A549 (cell line): Measurements from ENCODE around the gene PIBF1. TPM values are rescaled to one million over a fixed set of nuclear protein-coding genes. Genes with fewer than 3 reads are reported as not detected.

ENCODE experiments used
- ATAC-seq, 2 experiments: fragments of 200-7000 bp in 1 of 2; fragments of >200 bp in 1 of 2; cut with Nextera tagmentation in 1 of 2; cut with Tn5 transposase in 1 of 2; 3 replicates each; pipeline versions ENCODE4 v1.8.0 to v1.9.1; 2018 to 2020; ENCODE audit warnings: mild to moderate bottlenecking in 1 of 2, moderate library complexity in 1 of 2
- CTCF ChIA-PET: fragments of 300-600 bp; sonication (Branson Sonifier 250); formaldehyde crosslinking; extraction: SDS; loops from one replicate; lab custom pipeline; 2021; ENCODE audit warnings: antibody characterized with exemption, inconsistent platforms; lab: Yijun Ruan, JAX
- POLR2A ChIA-PET: fragments of 350-600 bp; formaldehyde crosslinking; extraction: SDS; loops from one replicate; lab custom pipeline; 2021; ENCODE audit warnings: antibody characterized with exemption, inconsistent platforms; lab: Yijun Ruan, JAX
- DNase-seq, 2 experiments: peaks; one replicate each; pipeline versions ENCODE4 v3.0.0 to v3.0.0-alpha.2; 2011 to 2016; ENCODE audit warnings: low read depth in 1 of 2, low spot score in 1 of 2
- FAIRE-seq: peaks from 2 replicates; lab custom pipeline; 2011; peaks lifted over from hg19 to GRCh38; lab: Jason Lieb, UNC
- H3K27ac ChIP-seq, 2 experiments: fragments of >200 bp; sonication (Bioruptor Twin); formaldehyde crosslinking; 3 replicates each; pipeline ENCODE4 v1.5.1; 2016 to 2017
- H3K4me1 ChIP-seq: fragments of >200 bp; sonication (Bioruptor Twin); formaldehyde crosslinking; 3 replicates; pipeline ENCODE4 v1.6.1; 2016
- H3K4me2 ChIP-seq: fragments of >200 bp; sonication (Bioruptor Twin); formaldehyde crosslinking; 3 replicates; pipeline ENCODE4 v1.6.1; 2016
- H3K4me3 ChIP-seq: fragments of >200 bp; sonication (Bioruptor Twin); formaldehyde crosslinking; 3 replicates; pipeline ENCODE4 v1.5.1; 2016
- H3K9me3 ChIP-seq: fragments of >200 bp; sonication (Bioruptor Twin); formaldehyde crosslinking; 3 replicates; pipeline ENCODE4 v1.6.1; 2016
- BHLHE40 ChIP-seq: IDR thresholded peaks from 2 replicates; pipeline ENCODE4 v1.6.1; 2012; ENCODE audit warnings: low read depth, low read length, inconsistent platforms
- CBX8 ChIP-seq: fragments of 200-600 bp; sonication (generic); IDR thresholded peaks from 2 replicates; pipeline ENCODE4 v1.6.1; 2016
- ELK1 ChIP-seq: fragments of 150-350 bp; IDR thresholded peaks from 2 replicates; pipeline ENCODE4 v1.6.1; 2014; ENCODE audit warnings: low read depth, mild to moderate bottlenecking, low read length
- EP300 ChIP-seq, 2 experiments: fragments of >200 bp; sonication (Bioruptor Twin); formaldehyde crosslinking; IDR thresholded peaks; 2 replicates in 1 of 2; 3 replicates in 1 of 2; pipeline ENCODE4 v1.6.1; 2016 to 2017
- ESRRA ChIP-seq: fragments of 150-350 bp; IDR thresholded peaks from 2 replicates; pipeline ENCODE4 v1.6.1; 2014; ENCODE audit warnings: mild to moderate bottlenecking, low read length, borderline replicate concordance
- FOSB ChIP-seq: fragments of 250-450 bp; sonication (Bioruptor Pico); IDR thresholded peaks from 2 replicates; pipeline ENCODE4 v1.5.0; 2020; ENCODE audit warnings: mild to moderate bottlenecking, moderate library complexity
- FOSL2 ChIP-seq, 2 experiments: fragments of 450-650 bp in 1 of 2; fragments of >200 bp in 1 of 2; sonication (Bioruptor Twin) in 1 of 2; formaldehyde crosslinking; IDR thresholded peaks; 2 replicates each; pipeline versions ENCODE4 v1.5.0 to v1.6.1; 2016 to 2020; ENCODE audit warnings: mild to moderate bottlenecking in 1 of 2, moderate library complexity in 1 of 2
- HDAC2 ChIP-seq: fragments of 200-600 bp; sonication (generic); IDR thresholded peaks from 2 replicates; pipeline ENCODE4 v1.6.1; 2016
- HEYL ChIP-seq: fragments of 250-450 bp; sonication (Bioruptor Pico); IDR thresholded peaks from 2 replicates; pipeline ENCODE4 v1.8.0; 2021; ENCODE audit warnings: mild to moderate bottlenecking, moderate library complexity
- JUN ChIP-seq, 2 experiments: fragments of >200 bp; sonication (Bioruptor Twin); formaldehyde crosslinking; IDR thresholded peaks; 2 replicates in 1 of 2; 3 replicates in 1 of 2; pipeline ENCODE4 v1.6.1; 2016 to 2017
- MAFK ChIP-seq: fragments of 450-650 bp; IDR thresholded peaks from 2 replicates; pipeline ENCODE4 v1.6.1; 2014; ENCODE audit not compliant: partially characterized antibody
- MAZ ChIP-seq: fragments of 150-350 bp; IDR thresholded peaks from 2 replicates; pipeline ENCODE4 v1.6.1; 2014; ENCODE audit warnings: antibody characterized with exemption, low read depth, low read length, borderline replicate concordance
- MYC ChIP-seq: IDR thresholded peaks from 2 replicates; pipeline ENCODE4 v1.6.1; 2012; ENCODE audit warnings: mild to moderate bottlenecking, inconsistent platforms, low read length, improper control_type of control experiment, borderline replicate concordance
- PHF8 ChIP-seq: fragments of 200-600 bp; sonication (generic); IDR thresholded peaks from 2 replicates; pipeline ENCODE4 v1.6.1; 2016; ENCODE audit warnings: low read depth, mild to moderate bottlenecking, antibody characterized with exemption, moderate library complexity, borderline replicate concordance
- POLR2AphosphoS2 ChIP-seq: conservative IDR thresholded peaks from 2 replicates; pipeline ENCODE4 v1.6.1; 2012; ENCODE audit warnings: low read length, improper control_type of control experiment, inconsistent platforms
- RAD21 ChIP-seq, 2 experiments: fragments of >200 bp in 1 of 2; sonication (Bioruptor Twin) in 1 of 2; formaldehyde crosslinking in 1 of 2; IDR thresholded peaks in 1 of 2; conservative IDR thresholded peaks in 1 of 2; 2 replicates in 1 of 2; 3 replicates in 1 of 2; pipeline ENCODE4 v1.6.1; 2012 to 2018; ENCODE audit warnings: inconsistent platforms in 1 of 2
- RCOR1 ChIP-seq: fragments of 150-350 bp; IDR thresholded peaks from 2 replicates; pipeline ENCODE4 v1.6.1; 2014; ENCODE audit warnings: antibody characterized with exemption, low read length, low read depth
- SREBF2 ChIP-seq: fragments of 450-650 bp; IDR thresholded peaks from 2 replicates; pipeline ENCODE4 v1.6.1; 2014; ENCODE audit warnings: mild to moderate bottlenecking, moderate library complexity
- TFCP2L1 ChIP-seq: fragments of 250-450 bp; sonication (Bioruptor Pico); IDR thresholded peaks from 2 replicates; pipeline ENCODE4 v1.5.0; 2021; ENCODE audit warnings: mild to moderate bottlenecking
- ZC3H11A ChIP-seq: fragments of 450-650 bp; IDR thresholded peaks from 2 replicates; pipeline ENCODE4 v1.6.1; 2014; ENCODE audit warnings: antibody characterized with exemption, mild to moderate bottlenecking
- ZFP36 ChIP-seq: fragments of 450-650 bp; IDR thresholded peaks from 2 replicates; pipeline ENCODE4 v1.6.1; 2014; ENCODE audit warnings: borderline replicate concordance; ENCODE audit not compliant: partially characterized antibody
- ZSCAN20 ChIP-seq: fragments of 250-450 bp; sonication (Bioruptor Pico); IDR thresholded peaks from 2 replicates; pipeline ENCODE4 v1.8.0; 2022; ENCODE audit warnings: mild to moderate bottlenecking, moderate library complexity
- WGBS: methylation state at CpG from one replicate; pipeline ENCODE4 v1.1.6; 2017; ENCODE audit errors: missing lambda C conversion rate; 5-methylcytosine and 5-hydroxymethylcytosine counted together
- polyA plus RNA-seq, 4 experiments: library from polyadenylated mRNA; depleted of rRNA in 3 of 4; stranded (reverse); fragments of >200 nt; fragmentation: RNase III in 1 of 4; extraction: RNeasy Plus Mini Kit Qiagen cat#74134 plus additional on column Dnase treatment in 1 of 4; gene quantifications; 2 replicates in 3 of 4; 3 replicates in 1 of 4; pipeline ENCODE4 v1.2.3, GENCODE V29; 2011 to 2017
- TF ChIP-seq, protein P1 (sequence below): fragments of 250-450 bp; sonication (Bioruptor Pico); IDR thresholded peaks from 2 replicates; pipeline ENCODE4 v1.5.0; 2021; ENCODE audit warnings: mild to moderate bottlenecking, moderate library complexity, borderline replicate concordance
- TF ChIP-seq, protein P2 (sequence below): fragments of >200 bp; sonication (Bioruptor Twin); formaldehyde crosslinking; IDR thresholded peaks from 3 replicates; pipeline ENCODE4 v1.6.1; 2016
- TF ChIP-seq, protein P3 (sequence below): IDR thresholded peaks from 2 replicates; pipeline ENCODE4 v1.6.1; 2012

The PIBF1 gene
- polyA plus RNA-seq, 2 of the 4 experiments (the other 2 are of a cell fraction) = 5.0 to 10.6 TPM

DNA sequence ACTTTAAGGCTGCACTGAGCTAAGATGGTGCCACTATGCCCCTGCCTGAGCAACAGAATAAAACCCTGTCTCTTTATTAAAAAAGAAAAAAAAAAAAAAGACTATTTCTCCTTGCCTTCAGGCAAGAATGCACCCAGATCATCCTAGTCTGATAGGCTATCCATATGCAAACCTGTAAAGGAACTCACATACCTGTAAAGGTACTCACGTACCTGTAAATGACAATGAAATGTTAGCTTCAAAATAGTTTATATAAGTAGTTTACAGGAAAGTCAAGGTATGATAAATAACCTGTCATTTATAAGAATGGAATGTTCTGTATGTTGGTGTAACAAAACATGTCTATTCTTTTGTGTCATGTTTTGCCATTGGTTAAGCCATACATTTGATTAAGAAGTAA, 86.3 kb downstream of the PIBF1 start:
- DNase-seq (no peak), ATAC-seq (no peak), FAIRE-seq (no peak)
- H3K27ac ChIP-seq = no peak overlapping the region
- H3K4me3 ChIP-seq = no peak overlapping the region
- no peaks in the 10 kb centered on the region for H3K9me3 ChIP-seq
- H3K4me2 ChIP-seq = no peak overlapping the region
- 92% methylated on average over 1 of the region's 1 CpG for WGBS
- ChIA-PET POLR2A (no interaction called here), CTCF (interaction anchor here (0.6 kb wide), 1 partner anchor 486 kb away, joined by 6 read pairs; no protein-coding TSS in a partner anchor)
- TF ChIP-seq TFCP2L1 (CRISPR knock-in tag) (no peak), ZFP36 (no peak), ESRRA (no peak), POLR2AphosphoS2 (no peak), JUN (IDR thresholded peaks at IDR 0.05) (no peak), SREBF2 (no peak), MAZ (no peak), BHLHE40 (no peak), EP300 (IDR thresholded peaks at IDR 0.05) (no peak), RAD21 (conservative IDR thresholded peaks at IDR 0.05 in 1 of 2, IDR thresholded peaks at IDR 0.05 in 1 of 2) (no peak), ZSCAN20 (CRISPR knock-in tag) (no peak), CBX8 (no peak), MAFK (no peak), RCOR1 (no peak), ZC3H11A (no peak)
- TF ChIP-seq, protein P1, sequence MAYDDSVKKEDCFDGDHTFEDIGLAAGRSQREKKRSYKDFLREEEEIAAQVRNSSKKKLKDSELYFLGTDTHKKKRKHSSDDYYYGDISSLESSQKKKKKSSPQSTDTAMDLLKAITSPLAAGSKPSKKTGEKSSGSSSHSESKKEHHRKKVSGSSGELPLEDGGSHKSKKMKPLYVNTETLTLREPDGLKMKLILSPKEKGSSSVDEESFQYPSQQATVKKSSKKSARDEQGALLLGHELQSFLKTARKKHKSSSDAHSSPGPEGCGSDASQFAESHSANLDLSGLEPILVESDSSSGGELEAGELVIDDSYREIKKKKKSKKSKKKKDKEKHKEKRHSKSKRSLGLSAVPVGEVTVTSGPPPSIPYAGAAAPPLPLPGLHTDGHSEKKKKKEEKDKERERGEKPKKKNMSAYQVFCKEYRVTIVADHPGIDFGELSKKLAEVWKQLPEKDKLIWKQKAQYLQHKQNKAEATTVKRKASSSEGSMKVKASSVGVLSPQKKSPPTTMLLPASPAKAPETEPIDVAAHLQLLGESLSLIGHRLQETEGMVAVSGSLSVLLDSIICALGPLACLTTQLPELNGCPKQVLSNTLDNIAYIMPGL = no peak
- no peaks in the 10 kb centered on the region for H3K4me1 ChIP-seq

- 90% methylated on average over 2 of the region's 2 CpGs for WGBS
- no peak for ATAC-seq
- TF ChIP-seq FOSB (CRISPR knock-in tag) (no peak), HEYL (no peak), BHLHE40 (no peak), ELK1 (no peak), MYC (no peak), ESRRA (no peak), PHF8 (no peak), FOSL2 (IDR thresholded peaks at IDR 0.05) (no peak), FOSL2 (CRISPR knock-in tag; IDR thresholded peaks at IDR 0.05) (no peak), HDAC2 (no peak)
- TF ChIP-seq, protein P2, sequence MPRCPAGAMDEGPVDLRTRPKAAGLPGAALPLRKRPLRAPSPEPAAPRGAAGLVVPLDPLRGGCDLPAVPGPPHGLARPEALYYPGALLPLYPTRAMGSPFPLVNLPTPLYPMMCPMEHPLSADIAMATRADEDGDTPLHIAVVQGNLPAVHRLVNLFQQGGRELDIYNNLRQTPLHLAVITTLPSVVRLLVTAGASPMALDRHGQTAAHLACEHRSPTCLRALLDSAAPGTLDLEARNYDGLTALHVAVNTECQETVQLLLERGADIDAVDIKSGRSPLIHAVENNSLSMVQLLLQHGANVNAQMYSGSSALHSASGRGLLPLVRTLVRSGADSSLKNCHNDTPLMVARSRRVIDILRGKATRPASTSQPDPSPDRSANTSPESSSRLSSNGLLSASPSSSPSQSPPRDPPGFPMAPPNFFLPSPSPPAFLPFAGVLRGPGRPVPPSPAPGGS = no peak
- TF ChIP-seq, protein P3, sequence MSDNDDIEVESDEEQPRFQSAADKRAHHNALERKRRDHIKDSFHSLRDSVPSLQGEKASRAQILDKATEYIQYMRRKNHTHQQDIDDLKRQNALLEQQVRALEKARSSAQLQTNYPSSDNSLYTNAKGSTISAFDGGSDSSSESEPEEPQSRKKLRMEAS = no peak
- TF ChIP-seq, all 56 proteins: peak for 0
- H3K4me2 ChIP-seq = no peak overlapping the region
- CTCF ChIA-PET = no interaction called here
- no peak overlapping the region for H3K4me3 ChIP-seq
- DNase-seq (no peak), FAIRE-seq (no peak)
- H3K9me3 ChIP-seq = no peaks in the 10 kb centered on the region
- no peaks in the 10 kb centered on the region for H3K4me1 ChIP-seq
- POLR2A ChIA-PET = no interaction called here
- H3K27ac ChIP-seq = no peak overlapping the region
These were observed 93.3 kb downstream of the PIBF1 start for GRCh38 chr13:72875233-72875632.
